Measurements from ENCODE around the gene GIMAP1.
"Not testable (repeated sequence)": the region's sequence is repeated elsewhere in the genome, so short reads cannot be mapped to it uniquely, and the experiment has no call there.

GIMAP1 gene

GRCh38 chr7:150716368-150716767 is at the start of gene GIMAP1:
TSS of gene GIMAP1 (plus strand) at chr7:150716613. CDS start at chr7:150719048, 2,435 bp downstream.
- peak; percentile 60 to 69 for ATAC-seq

DNA sequence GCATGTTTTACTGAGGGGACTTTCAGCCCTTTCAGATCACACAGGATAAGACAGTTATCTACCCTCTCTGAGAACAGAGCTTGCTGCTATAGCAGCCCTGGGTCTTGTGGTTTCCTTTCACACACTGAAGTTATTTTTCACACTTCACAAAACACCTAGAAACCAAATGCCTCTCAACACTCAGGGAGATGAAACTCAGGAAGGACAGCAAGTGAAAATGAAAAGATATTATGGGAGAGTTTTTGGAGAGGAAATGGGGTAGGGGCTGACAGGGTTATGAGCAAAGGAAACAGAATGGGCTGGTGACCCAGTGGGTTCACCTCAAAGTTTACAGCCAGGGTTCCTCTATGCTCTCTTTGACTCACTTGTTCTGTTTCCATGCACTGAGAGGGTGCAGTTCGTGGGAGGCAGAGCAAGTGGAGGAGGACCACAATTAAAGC is 47.9 kb upstream of the GIMAP1 start:
- ATAC-seq = peak; percentile 81 to 84

DNA sequence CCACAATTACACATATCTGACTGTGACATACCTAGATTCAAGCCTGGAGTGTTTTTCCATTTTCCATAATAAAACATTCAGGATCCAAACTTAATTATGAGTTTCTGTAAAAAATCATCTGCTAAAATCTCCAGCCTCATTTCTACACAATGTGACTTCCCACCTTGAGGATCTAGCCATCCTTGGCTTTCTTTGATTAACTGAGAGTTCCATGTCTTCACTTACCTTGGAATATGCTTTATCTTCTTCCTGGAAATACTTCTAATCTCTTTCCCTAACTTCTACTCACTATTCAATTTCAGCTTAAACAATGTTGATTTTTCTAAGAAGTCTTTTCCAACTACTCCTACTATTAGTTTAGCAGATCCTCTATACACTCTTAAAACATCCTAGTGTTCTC is 47.4 kb upstream of the GIMAP1 start:
- ATAC-seq = no peak

GRCh38 chr7:150671798-150672585 is 44.4 kb upstream of the GIMAP1 start:
- ATAC-seq = not testable (repeated sequence)

DNA sequence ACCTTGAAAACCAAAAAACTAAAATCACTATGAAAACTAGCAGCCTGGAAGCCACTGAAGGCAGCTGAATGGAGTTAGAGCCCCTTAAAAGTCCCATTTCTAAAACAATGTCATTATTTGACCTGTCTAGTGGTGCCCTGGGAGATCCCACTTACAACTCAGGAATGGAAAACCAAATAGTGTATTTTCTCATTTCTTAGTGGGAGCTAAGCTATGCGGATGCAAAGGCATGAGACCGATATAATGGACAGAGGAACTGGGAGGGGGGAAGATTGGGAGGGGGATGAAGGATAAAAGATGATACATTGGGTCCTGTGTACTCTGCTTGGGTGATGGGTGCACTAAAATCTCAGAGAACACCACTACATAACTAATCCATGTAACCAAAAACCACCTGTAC is 40.7 kb upstream of the GIMAP1 start:
- ATAC-seq = no peak

DNA sequence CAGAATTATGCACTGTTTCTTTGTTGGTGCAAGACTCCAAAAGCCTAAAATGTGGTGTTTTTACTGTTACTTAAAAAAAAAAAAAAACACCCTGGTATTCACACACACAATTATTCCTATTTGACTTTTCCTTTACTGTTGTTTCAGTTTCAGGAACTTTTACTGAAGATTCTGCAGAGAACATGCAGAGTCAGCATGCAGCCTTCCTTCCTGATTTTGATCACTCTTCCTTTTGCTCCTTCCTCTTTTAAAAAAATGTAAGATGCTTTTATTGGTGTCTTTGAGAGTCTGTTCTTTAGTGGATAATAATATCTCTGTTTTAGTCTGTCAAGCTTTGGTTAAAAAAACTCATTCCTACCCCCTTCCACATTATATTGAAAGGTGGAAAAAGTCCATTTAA is 40.1 kb upstream of the GIMAP1 start:
- ATAC-seq = not testable (repeated sequence)

- peak in 1 of 2 donors; percentile 27 for ATAC-seq
These were observed 39.6 kb upstream of the GIMAP1 start for GRCh38 chr7:150676854-150677253.

DNA sequence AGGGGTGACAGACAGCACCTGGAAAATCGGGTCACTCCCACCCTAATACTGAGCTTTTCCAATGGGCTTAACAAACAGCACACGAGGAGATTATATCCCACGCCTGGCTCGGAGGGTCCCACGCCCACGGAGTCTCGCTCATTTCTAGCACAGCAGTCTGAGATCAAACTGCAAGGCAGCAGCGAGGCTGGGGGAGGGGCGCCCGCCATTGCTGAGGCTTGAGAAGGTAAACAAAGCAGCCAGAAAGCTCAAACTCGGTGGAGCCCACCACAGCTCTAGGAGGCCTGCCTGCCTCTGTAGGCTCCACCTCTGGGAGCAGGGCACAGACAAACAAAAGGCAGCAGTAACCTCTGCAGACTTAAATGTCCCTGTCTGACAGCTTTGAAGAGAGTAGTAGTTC is 37.8 kb upstream of the GIMAP1 start:
- ATAC-seq = not testable (repeated sequence)

- ATAC-seq = not testable (repeated sequence)
These were observed 36.0 kb upstream of the GIMAP1 start for GRCh38 chr7:150680364-150680763.

- peak; percentile 82 to 89 for ATAC-seq
These were observed 31.0 kb upstream of the GIMAP1 start, which contains the start of gene GIMAP2 for GRCh38 chr7:150685219-150686029. TSS of gene GIMAP2 (plus strand) at chr7:150685706. CDS start at chr7:150687060, 1,354 bp downstream.

- peak; percentile 47 to 59 for ATAC-seq
These were observed 30.3 kb upstream of the GIMAP1 start for GRCh38 chr7:150686030-150686631.

- no peak for ATAC-seq
These were observed 27.8 kb upstream of the GIMAP1 start for GRCh38 chr7:150688630-150689029.

- no peak for ATAC-seq
These were observed 20.8 kb upstream of the GIMAP1 start for GRCh38 chr7:150695654-150696053.

GRCh38 chr7:150703209-150703608 is 13.2 kb upstream of the GIMAP1 start:
- no peak for ATAC-seq

GRCh38 chr7:150715293-150715692 is 1.1 kb upstream of the GIMAP1 start:
- peak; percentile 65 to 66 for ATAC-seq

GRCh38 chr7:150715738-150716137 is 675 bp upstream of the GIMAP1 start:
- peak; percentile 38 to 40 for ATAC-seq

GRCh38 chr7:150716939-150717338 is 526 bp downstream of the GIMAP1 start:
- no peak for ATAC-seq

DNA sequence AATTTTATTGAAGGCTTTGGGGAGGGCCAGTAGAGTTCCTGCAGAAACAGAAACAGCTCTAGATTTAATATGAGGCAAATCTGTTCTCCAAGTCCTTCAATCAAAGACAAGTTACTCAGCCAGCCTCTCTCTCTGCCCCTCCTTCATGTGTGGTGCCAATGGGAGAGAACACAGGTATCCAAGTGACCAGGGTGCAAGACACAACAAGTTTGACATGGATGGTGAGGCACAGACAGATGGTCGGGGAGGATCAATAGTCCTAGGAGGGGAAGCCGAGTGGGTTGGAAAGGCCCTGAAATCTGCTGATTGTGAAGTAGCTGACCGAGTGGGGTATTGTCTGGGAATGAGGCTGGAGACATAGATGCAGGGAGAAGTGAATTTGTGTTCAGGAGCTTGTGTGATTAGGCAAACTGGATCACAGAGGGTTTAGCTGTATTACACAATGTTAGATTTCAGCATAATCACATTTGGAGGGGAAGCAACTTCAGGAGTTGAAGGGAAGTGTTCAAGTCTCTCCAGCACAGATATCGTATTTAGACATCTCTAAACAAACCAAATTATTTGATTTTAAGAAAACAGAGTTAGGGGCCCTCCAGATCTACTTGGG is 1.5 kb downstream of the GIMAP1 start:
- no peak for ATAC-seq

- no peak for ATAC-seq
These were observed 3.0 kb downstream of the GIMAP1 start for GRCh38 chr7:150719436-150719835.

GRCh38 chr7:150719960-150720891 is 3.8 kb downstream of the GIMAP1 start:
- ATAC-seq = no peak

GRCh38 chr7:150721970-150722373 is 5.6 kb downstream of the GIMAP1 start:
- ATAC-seq = no peak
